Measurements from ENCODE around the gene DNAH9.

The DNAH9 gene

DNA sequence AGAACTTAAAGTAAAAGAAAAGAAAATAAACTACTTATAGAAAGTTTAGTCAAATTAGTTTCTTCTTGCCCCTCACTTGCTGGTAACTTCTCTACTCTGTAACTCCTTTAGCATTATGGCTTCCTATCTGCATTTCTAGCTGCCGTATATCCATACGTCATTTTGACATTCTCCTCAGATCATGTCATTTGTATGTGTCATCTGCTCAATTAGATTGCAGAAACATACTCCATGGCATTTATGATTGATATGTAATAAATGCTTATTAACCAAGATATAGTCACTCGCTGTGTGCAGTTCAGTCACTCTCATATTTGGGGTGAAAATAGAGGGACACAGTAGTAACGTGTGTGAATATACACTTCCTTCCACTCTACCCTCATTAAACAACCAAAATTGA lies 295.6 kb downstream of the DNAH9 start:
- DNase-seq: no peak
- no peaks in the 10 kb centered on the region for H3K4me1 ChIP-seq (ENCODE audit: control insufficient read depth, insufficient read depth, low read length, poor library complexity, severe bottlenecking)
- no peaks in the 10 kb centered on the region for H3K9me3 ChIP-seq (ENCODE audit: control insufficient read depth, low read length)
- H3K27ac ChIP-seq (ENCODE audit: insufficient read depth, low read length, poor library complexity, severe bottlenecking): no peak overlapping the region
- no peak overlapping the region for H3K4me3 ChIP-seq (ENCODE audit: insufficient read depth, low read depth, low read length, poor library complexity, severe bottlenecking)
- no peaks in the 10 kb centered on the region for H3K27me3 ChIP-seq (replicated peaks; ENCODE audit: control insufficient read depth, insufficient read depth, low read length, poor library complexity, severe bottlenecking)
- H3K36me3 ChIP-seq (ENCODE audit: control insufficient read depth, insufficient read depth, low read length): no peaks in the 10 kb centered on the region

DNA sequence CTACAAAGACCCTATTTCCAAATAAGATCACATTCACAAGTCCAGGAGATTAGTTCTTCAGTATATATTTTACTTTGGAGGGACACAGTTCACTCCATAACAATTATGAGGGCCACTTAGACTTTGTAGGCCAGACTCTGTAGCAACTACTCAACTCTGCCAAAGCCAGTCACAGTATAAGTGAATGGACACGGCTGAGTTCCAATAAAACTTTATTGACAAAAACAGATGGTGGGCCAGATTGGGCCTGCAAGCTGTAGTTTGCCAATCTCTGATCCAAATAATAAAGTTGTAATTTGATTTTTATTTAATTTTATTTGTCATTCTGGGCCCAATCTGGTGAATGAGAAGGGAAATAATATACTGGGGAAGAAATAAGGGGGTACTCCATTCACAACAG lies 297.9 kb downstream of the DNAH9 start:
- H3K36me3 ChIP-seq (ENCODE audit: control insufficient read depth, insufficient read depth, low read length): no peaks in the 10 kb centered on the region
- no peak for DNase-seq
- H3K4me3 ChIP-seq (ENCODE audit: insufficient read depth, low read depth, low read length, poor library complexity, severe bottlenecking): no peak overlapping the region
- no peaks in the 10 kb centered on the region for H3K4me1 ChIP-seq (ENCODE audit: control insufficient read depth, insufficient read depth, low read length, poor library complexity, severe bottlenecking)
- no peaks in the 10 kb centered on the region for H3K27me3 ChIP-seq (replicated peaks; ENCODE audit: control insufficient read depth, insufficient read depth, low read length, poor library complexity, severe bottlenecking)
- no peak overlapping the region for H3K27ac ChIP-seq (ENCODE audit: insufficient read depth, low read length, poor library complexity, severe bottlenecking)
- H3K9me3 ChIP-seq (ENCODE audit: control insufficient read depth, low read length): no peaks in the 10 kb centered on the region

DNA sequence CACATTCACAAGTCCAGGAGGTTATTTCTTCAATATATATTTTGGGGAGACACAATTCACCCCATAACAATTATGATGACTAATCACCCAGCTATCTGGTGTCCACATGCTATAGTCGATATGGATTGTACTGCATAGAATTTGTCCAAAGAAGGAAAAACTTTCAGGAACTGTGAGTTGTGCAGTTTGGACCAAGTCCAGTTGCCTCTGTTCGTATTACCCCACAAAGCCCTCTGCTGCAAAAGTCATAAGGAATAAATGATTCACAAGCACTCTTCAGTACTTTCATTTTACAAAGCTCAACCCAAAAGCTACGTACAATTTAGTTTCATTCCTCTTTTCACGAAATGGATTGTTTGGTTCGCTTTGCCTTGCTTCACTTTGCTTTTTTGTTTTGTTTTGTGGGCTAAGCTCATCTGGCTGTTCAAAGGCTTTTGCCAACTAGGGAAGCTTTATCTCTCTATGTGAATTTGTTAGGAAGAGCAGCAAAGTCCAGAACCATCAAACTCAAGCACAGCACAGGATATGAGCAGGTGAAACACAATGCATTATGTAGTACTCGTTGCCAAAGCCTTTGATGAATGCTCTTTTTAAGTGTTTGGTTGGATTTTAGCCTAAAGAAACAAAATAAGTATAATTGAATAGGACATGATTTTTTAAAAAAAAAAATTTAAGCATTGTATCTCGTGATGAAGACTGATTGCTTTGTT lies 300.4 kb downstream of the DNAH9 start:
- H3K4me3 ChIP-seq (ENCODE audit: insufficient read depth, low read depth, low read length, poor library complexity, severe bottlenecking): no peak overlapping the region
- no peaks in the 10 kb centered on the region for H3K9me3 ChIP-seq (ENCODE audit: control insufficient read depth, low read length)
- H3K4me1 ChIP-seq (ENCODE audit: control insufficient read depth, insufficient read depth, low read length, poor library complexity, severe bottlenecking): no peaks in the 10 kb centered on the region
- no peaks in the 10 kb centered on the region for H3K27me3 ChIP-seq (replicated peaks; ENCODE audit: control insufficient read depth, insufficient read depth, low read length, poor library complexity, severe bottlenecking)
- H3K36me3 ChIP-seq (ENCODE audit: control insufficient read depth, insufficient read depth, low read length): no peaks in the 10 kb centered on the region
- H3K27ac ChIP-seq (ENCODE audit: insufficient read depth, low read length, poor library complexity, severe bottlenecking): no peak overlapping the region
- DNase-seq: no peak

DNA sequence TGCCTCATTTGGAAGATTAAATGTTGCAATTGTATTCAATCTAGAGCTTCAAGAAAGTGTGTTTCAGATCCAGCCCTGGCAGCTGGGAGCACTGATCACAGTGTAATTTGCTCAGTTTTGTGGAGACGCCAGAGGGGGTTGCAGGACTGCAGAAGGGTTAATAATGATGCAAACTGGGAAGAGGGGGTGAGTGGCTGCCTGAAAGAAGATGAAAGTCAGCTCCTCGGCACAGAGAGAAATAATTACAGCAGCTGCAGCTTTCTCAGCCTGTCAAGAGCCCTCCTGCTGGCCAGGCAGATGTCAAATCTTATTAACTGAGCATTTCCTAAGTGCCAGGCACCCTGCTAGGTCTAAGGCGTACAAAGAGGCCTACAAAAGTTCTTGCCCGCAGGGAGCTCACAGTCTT lies 301.3 kb downstream of the DNAH9 start:
- H3K4me1 ChIP-seq (ENCODE audit: control insufficient read depth, insufficient read depth, low read length, poor library complexity, severe bottlenecking): no peaks in the 10 kb centered on the region
- H3K4me3 ChIP-seq (ENCODE audit: insufficient read depth, low read depth, low read length, poor library complexity, severe bottlenecking): no peak overlapping the region
- H3K36me3 ChIP-seq (ENCODE audit: control insufficient read depth, insufficient read depth, low read length): no peaks in the 10 kb centered on the region
- no peaks in the 10 kb centered on the region for H3K27me3 ChIP-seq (replicated peaks; ENCODE audit: control insufficient read depth, insufficient read depth, low read length, poor library complexity, severe bottlenecking)
- no peaks in the 10 kb centered on the region for H3K9me3 ChIP-seq (ENCODE audit: control insufficient read depth, low read length)
- no peak overlapping the region for H3K27ac ChIP-seq (ENCODE audit: insufficient read depth, low read length, poor library complexity, severe bottlenecking)
- DNase-seq: no peak

DNA sequence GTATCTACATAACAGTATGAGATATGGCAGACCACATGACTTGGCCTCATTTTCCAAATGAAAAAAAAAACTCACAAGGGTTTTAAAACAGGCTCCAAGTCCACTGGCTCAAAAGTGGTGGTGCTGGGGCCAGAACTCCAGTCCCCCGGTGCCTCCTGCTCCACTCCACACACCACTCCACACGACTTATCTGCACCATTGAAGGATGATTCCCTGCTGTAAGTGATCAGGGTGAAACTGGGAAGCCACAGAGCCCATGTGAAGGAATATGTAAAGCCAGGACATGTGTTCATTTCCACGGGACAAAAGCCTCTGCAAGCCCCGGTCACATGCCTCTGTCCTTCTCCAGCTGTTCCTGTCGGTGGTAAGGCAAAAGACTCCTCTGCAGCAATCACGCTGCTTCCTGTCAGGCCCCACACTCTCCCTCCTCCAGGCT lies 301.8 kb downstream of the DNAH9 start:
- H3K4me3 ChIP-seq (ENCODE audit: insufficient read depth, low read depth, low read length, poor library complexity, severe bottlenecking): no peak overlapping the region
- no peak for DNase-seq
- H3K27me3 ChIP-seq (replicated peaks; ENCODE audit: control insufficient read depth, insufficient read depth, low read length, poor library complexity, severe bottlenecking): no peaks in the 10 kb centered on the region
- H3K9me3 ChIP-seq (ENCODE audit: control insufficient read depth, low read length): no peaks in the 10 kb centered on the region
- no peaks in the 10 kb centered on the region for H3K36me3 ChIP-seq (ENCODE audit: control insufficient read depth, insufficient read depth, low read length)
- H3K27ac ChIP-seq (ENCODE audit: insufficient read depth, low read length, poor library complexity, severe bottlenecking): no peak overlapping the region
- H3K4me1 ChIP-seq (ENCODE audit: control insufficient read depth, insufficient read depth, low read length, poor library complexity, severe bottlenecking): no peaks in the 10 kb centered on the region

DNA sequence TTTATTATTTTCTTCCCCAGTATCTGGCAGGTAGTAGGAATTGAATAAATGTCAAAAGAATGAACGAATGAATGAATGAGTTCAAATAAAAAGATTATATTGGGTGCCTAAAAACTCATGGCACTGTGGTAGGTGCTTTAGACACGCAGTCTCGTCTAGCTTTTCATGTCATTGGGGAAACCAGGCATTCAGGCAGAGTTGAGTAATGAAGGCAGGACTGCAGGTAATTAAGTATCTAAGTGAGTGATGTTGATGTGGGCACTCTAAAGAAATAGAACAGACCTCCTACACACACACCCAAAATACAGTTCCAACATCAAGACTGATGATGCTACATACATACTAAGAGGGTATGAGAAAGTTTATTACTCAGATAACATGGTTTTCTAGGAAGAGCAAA lies 302.4 kb downstream of the DNAH9 start:
- Histone ChIP-seq H3K27me3 (replicated peaks; ENCODE audit: control insufficient read depth, insufficient read depth, low read length, poor library complexity, severe bottlenecking) (no peaks in the 10 kb centered on the region), H3K36me3 (ENCODE audit: control insufficient read depth, insufficient read depth, low read length) (no peaks in the 10 kb centered on the region), H3K9me3 (ENCODE audit: control insufficient read depth, low read length) (no peaks in the 10 kb centered on the region), H3K4me1 (ENCODE audit: control insufficient read depth, insufficient read depth, low read length, poor library complexity, severe bottlenecking) (no peaks in the 10 kb centered on the region), H3K4me3 (ENCODE audit: insufficient read depth, low read depth, low read length, poor library complexity, severe bottlenecking) (no peak overlapping the region), H3K27ac (ENCODE audit: insufficient read depth, low read length, poor library complexity, severe bottlenecking) (no peak overlapping the region)
- no peak for DNase-seq

DNA sequence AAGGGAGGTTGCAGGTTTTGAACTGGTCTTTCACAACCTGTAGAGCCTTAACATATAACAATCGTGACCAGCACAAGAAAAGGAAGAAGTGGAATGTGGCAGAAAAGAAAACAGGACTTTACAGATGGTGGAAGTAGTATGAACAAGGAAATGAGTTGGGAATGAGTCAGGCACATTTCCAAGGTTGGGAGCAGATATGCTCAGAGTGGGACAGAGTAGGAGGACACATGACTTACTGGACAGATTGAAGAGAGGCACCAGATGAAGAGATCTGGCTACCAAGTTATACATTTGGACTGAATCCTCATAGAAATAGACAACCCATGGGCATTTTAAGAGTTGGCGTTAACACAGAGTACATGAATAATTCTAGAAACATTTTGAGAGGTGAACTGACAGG lies 303.7 kb downstream of the DNAH9 start:
- DNase-seq: no peak
- H3K9me3 ChIP-seq (ENCODE audit: control insufficient read depth, low read length): no peaks in the 10 kb centered on the region
- H3K36me3 ChIP-seq (ENCODE audit: control insufficient read depth, insufficient read depth, low read length): no peaks in the 10 kb centered on the region
- H3K4me1 ChIP-seq (ENCODE audit: control insufficient read depth, insufficient read depth, low read length, poor library complexity, severe bottlenecking): no peaks in the 10 kb centered on the region
- H3K27me3 ChIP-seq (replicated peaks; ENCODE audit: control insufficient read depth, insufficient read depth, low read length, poor library complexity, severe bottlenecking): no peaks in the 10 kb centered on the region
- H3K27ac ChIP-seq (ENCODE audit: insufficient read depth, low read length, poor library complexity, severe bottlenecking): no peak overlapping the region
- H3K4me3 ChIP-seq (ENCODE audit: insufficient read depth, low read depth, low read length, poor library complexity, severe bottlenecking): no peak overlapping the region

DNA sequence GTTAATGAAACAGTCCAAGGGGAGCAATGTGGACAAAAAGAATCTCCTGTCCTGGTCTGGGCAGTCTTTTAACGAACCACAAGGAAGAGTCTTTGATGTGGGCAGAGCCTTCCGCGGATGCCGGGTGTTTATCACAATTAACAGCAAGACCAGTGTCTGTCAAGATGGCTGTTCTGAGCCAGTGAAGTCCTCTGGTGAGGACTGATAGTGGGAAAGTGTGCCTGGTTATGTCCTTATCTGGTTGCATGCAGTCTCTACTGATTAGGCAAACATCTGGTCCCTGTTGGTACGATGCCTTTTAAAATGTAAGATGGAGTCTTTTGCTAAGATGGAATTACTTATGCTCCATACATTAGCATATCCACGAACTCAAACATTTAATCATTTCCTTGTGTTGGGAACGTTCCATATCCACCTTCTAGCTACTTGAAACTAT lies 310.5 kb downstream of the DNAH9 start:
- no peak for DNase-seq
- H3K36me3 ChIP-seq (ENCODE audit: control insufficient read depth, insufficient read depth, low read length): no peaks in the 10 kb centered on the region
- H3K27me3 ChIP-seq (replicated peaks; ENCODE audit: control insufficient read depth, insufficient read depth, low read length, poor library complexity, severe bottlenecking): no peaks in the 10 kb centered on the region
- no peak overlapping the region for H3K4me3 ChIP-seq (ENCODE audit: insufficient read depth, low read depth, low read length, poor library complexity, severe bottlenecking)
- no peak overlapping the region for H3K27ac ChIP-seq (ENCODE audit: insufficient read depth, low read length, poor library complexity, severe bottlenecking)
- no peaks in the 10 kb centered on the region for H3K4me1 ChIP-seq (ENCODE audit: control insufficient read depth, insufficient read depth, low read length, poor library complexity, severe bottlenecking)
- H3K9me3 ChIP-seq (ENCODE audit: control insufficient read depth, low read length): no peaks in the 10 kb centered on the region

DNA sequence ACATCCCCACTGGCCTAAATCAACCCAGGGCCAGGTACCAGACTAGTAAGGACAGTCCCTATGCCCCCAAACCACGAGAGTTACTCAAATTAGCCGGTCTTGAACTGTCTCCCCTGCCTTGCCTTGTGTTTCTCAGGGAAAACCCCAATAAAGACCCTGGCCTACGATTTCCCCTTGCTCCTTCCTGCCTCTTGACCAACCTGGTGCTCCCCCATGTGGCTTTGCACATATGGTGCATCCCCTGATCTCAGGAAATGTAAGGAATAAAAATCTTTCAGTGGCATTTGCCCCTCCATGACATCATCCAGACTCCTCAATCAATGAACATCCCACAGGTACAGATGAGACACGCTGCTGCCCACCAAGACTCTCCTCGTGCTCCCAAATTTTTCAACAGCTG lies 311.1 kb downstream of the DNAH9 start:
- Histone ChIP-seq H3K4me1 (ENCODE audit: control insufficient read depth, insufficient read depth, low read length, poor library complexity, severe bottlenecking) (no peaks in the 10 kb centered on the region), H3K27ac (ENCODE audit: insufficient read depth, low read length, poor library complexity, severe bottlenecking) (no peak overlapping the region), H3K9me3 (ENCODE audit: control insufficient read depth, low read length) (no peaks in the 10 kb centered on the region), H3K36me3 (ENCODE audit: control insufficient read depth, insufficient read depth, low read length) (no peaks in the 10 kb centered on the region), H3K27me3 (replicated peaks; ENCODE audit: control insufficient read depth, insufficient read depth, low read length, poor library complexity, severe bottlenecking) (no peaks in the 10 kb centered on the region), H3K4me3 (ENCODE audit: insufficient read depth, low read depth, low read length, poor library complexity, severe bottlenecking) (no peak overlapping the region)
- DNase-seq: no peak

DNA sequence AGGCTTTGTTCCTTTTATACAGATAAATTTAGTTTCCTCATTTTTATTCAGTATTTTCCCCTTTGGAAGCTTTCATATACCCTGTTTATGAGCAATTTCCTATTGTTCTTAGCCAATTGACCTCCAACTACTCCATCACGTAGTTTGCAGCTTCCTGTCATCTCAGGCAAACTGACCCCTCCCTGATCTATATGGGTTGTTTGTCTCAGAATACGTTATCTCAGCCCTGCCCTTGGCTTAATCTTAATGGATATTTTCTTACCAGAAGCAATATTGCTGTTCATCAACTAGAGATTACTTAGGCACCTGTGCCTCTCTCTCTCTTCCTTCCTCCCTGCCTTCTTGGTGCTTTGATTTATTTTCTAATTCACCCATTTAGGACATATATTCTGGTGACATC lies 317.8 kb downstream of the DNAH9 start:
- DNase-seq: no peak
- H3K4me1 ChIP-seq (ENCODE audit: control insufficient read depth, insufficient read depth, low read length, poor library complexity, severe bottlenecking): no peaks in the 10 kb centered on the region
- H3K27ac ChIP-seq (ENCODE audit: insufficient read depth, low read length, poor library complexity, severe bottlenecking): no peak overlapping the region
- H3K9me3 ChIP-seq (ENCODE audit: control insufficient read depth, low read length): no peaks in the 10 kb centered on the region
- H3K27me3 ChIP-seq (replicated peaks; ENCODE audit: control insufficient read depth, insufficient read depth, low read length, poor library complexity, severe bottlenecking): no peaks in the 10 kb centered on the region
- no peak overlapping the region for H3K4me3 ChIP-seq (ENCODE audit: insufficient read depth, low read depth, low read length, poor library complexity, severe bottlenecking)
- H3K36me3 ChIP-seq (ENCODE audit: control insufficient read depth, insufficient read depth, low read length): no peaks in the 10 kb centered on the region
